Astrocyte of the cerebellum (primary cell): ENCODE results near the gene TENM4.

Source experiments
- DNase-seq: peaks from one replicate; pipeline ENCODE4 v3.0.0-alpha.2; 2011; ENCODE audit warnings: low read depth
- H3K4me3 ChIP-seq: 2 replicates; pipeline ENCODE4 v1.5.1; 2011; ENCODE audit warnings: mild to moderate bottlenecking, low read depth, low read length, moderate library complexity
- CTCF ChIP-seq: IDR thresholded peaks from 2 replicates; pipeline ENCODE4 v1.5.1; 2012; ENCODE audit warnings: low read length, low read depth, moderate library complexity, mild to moderate bottlenecking; ENCODE audit errors: missing control alignments
- in situ Hi-C: cut with HindIII; loops from 2 replicates; pipeline ENCODE4 v1.10.0; 2017; ENCODE audit warnings: low sequenced_read_pairs

TENM4 gene

GRCh38 chr11:78768345-78768744 lies 672.5 kb downstream of the TENM4 start:
- in situ Hi-C loops, result no loop called here
- H3K4me3 ChIP-seq, result no peak overlapping the region
- DNase-seq, result no peak
- no peak for TF ChIP-seq CTCF

DNA sequence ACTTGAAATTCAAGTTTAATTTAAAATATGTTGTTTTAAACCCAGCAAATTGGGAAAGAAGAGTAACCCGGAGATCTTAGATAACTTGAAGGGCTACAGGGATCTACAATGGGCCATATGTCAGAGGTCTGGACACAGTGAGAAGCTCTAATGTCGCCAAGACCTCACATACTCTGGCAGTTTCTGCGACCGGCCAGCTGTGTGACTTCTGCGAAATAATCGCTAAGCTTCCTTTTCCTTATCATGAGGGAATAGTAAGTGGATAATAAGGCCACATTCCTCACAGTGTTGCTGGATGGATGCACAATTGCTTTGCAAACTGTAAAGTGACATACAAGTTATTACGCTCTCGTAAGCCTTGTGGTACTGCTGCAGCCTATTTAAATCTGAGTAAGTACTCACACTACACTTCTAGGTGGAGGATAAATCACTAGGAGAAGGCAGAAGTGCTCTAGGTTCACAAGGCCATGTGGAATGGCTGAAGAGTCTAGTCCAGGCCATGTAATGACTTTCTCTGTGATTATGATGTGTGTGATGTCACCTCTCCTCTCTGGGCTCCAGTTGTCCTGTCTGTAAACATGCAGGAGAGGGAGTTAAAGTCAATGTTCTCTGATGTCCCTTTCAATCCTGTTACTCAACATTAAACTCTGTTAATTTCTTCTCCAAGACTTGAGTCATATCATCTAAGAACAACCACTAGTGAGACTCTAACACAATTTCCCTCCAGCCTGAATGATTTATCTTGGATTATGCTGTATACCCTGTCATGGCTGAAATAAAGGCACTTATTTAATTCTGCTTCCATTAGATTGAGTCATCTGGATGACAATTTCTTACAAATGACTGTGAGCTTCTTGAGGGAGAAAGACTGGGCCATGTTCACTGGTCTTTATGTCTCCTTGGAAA lies 673.5 kb downstream of the TENM4 start:
- H3K4me3 ChIP-seq, result no peak overlapping the region
- TF ChIP-seq CTCF, result no peak
- in situ Hi-C loops, result no loop called here
- DNase-seq, result no peak

GRCh38 chr11:78764946-78765345 lies 675.9 kb downstream of the TENM4 start:
- no peak for DNase-seq
- H3K4me3 ChIP-seq, result no peak overlapping the region
- TF ChIP-seq CTCF, result no peak
- in situ Hi-C loops, result no loop called here

- in situ Hi-C loops, result no loop called here
- DNase-seq, result no peak
- no peak for TF ChIP-seq CTCF
- no peak overlapping the region for H3K4me3 ChIP-seq
Measured at GRCh38 chr11:78763664-78764063, 677.2 kb downstream of the TENM4 start.

- no peak for TF ChIP-seq CTCF
- no peak for DNase-seq
- no peak overlapping the region for H3K4me3 ChIP-seq
- in situ Hi-C loops, result no loop called here
Measured at GRCh38 chr11:78762105-78762504, 678.7 kb downstream of the TENM4 start.

DNA sequence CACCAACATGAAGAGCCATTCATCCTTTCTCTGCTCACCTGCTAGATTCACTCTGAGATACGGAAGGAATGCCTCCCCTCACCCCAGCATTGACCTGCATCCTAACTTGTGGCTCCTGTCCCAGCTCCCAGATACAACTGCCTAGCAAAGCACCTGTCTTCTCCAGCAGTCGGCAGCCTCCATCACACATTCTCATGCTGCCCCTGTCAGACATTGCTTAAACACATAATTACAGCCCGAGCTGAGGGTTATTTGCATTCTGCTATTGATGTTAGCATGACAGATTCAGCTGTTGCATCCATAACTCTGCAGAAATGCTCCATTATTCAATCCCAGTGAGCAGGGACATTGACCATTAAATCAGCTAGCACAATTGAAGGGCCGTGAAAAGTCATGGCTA lies 681.8 kb downstream of the TENM4 start:
- in situ Hi-C loops, result no loop called here
- no peak for DNase-seq
- TF ChIP-seq CTCF, result peak; percentile 7
- no peak overlapping the region for H3K4me3 ChIP-seq
